ENCODE results near the gene C1orf198. TPM values are rescaled to one million over a fixed set of nuclear protein-coding genes. Genes with fewer than 3 reads are reported as not detected.

C1orf198 gene
- total and polyA plus RNA-seq, 2 of the 8 experiments (the other 6 are each of a cell fraction or from before 2014, with no cell fraction given): 30.6 to 45.0 TPM

GRCh38 chr1:230910755-230911117 is 42.4 kb upstream of the C1orf198 start:
- Histone ChIP-seq H2BK20ac (ENCODE audit: low read length) (no peak overlapping the region), H3K14ac (ENCODE audit: insufficient read length) (no peak overlapping the region), H3K36me3 (ENCODE audit: control insufficient read depth in 2 of 4, insufficient read depth in 4 of 4, low read length in 3 of 4) (no peaks in the 10 kb centered on the region; a peak in 1 of 8 replicates), H3K4me2 (ENCODE audit: insufficient read depth in 1 of 2, low read depth in 2 of 2, low read length in 2 of 2) (no peak overlapping the region), H3K56ac (replicated peaks; ENCODE audit: insufficient read length, low read depth, low read length) (no peak overlapping the region), H3K4ac (replicated peaks; ENCODE audit: insufficient read length, low read depth, low read length) (no peak overlapping the region), H4K5ac (ENCODE audit: insufficient read length, low read depth, low read length) (no peak overlapping the region), H4K91ac (replicated peaks; ENCODE audit: insufficient read length, low read length) (no peak overlapping the region), H3K27ac (ENCODE audit: low read depth, low read length) (no peak overlapping the region), H3K79me2 (ENCODE audit: control insufficient read depth in 1 of 2, insufficient read depth in 2 of 2, low read length in 2 of 2) (no peaks in the 10 kb centered on the region), H4K20me1 (replicated peaks in 1 of 2; ENCODE audit: control insufficient read depth in 1 of 2, insufficient read depth in 2 of 2, low read length in 2 of 2) (peaks cover 0 to 3% of the 10 kb centered on the region in 2 experiments), H3K9ac (replicated peaks in 1 of 4; ENCODE audit: extremely low read depth in 1 of 4, low read depth in 3 of 4, low read length in 3 of 4) (no peak overlapping the region), H2AK5ac (ENCODE audit: low read depth, low read length) (no peak overlapping the region), H4K8ac (ENCODE audit: extremely low read depth, insufficient read depth, low read length) (no peak overlapping the region), H3K79me1 (ENCODE audit: low read depth, low read length) (no peaks in the 10 kb centered on the region), H2BK12ac (ENCODE audit: low read depth, low read length) (no peak overlapping the region), H3K23ac (ENCODE audit: insufficient read length) (no peak overlapping the region), H3K4me3 (ENCODE audit: extremely low read depth in 1 of 4, insufficient read depth in 2 of 4, low read depth in 3 of 4, low read length in 4 of 4) (no peak overlapping the region), H3K4me1 (replicated peaks in 1 of 4; ENCODE audit: control insufficient read depth in 3 of 4, insufficient read depth in 4 of 4, low read length in 3 of 4) (no peaks in the 10 kb centered on the region; a peak in 1 of 7 replicates), H2AFZ (ENCODE audit: low read length) (no peak overlapping the region), H2BK5ac (ENCODE audit: low read depth, low read length) (no peak overlapping the region), H2BK120ac (replicated peaks; ENCODE audit: low read depth, low read length) (no peak overlapping the region), H3K27me3 (replicated peaks in 1 of 4; ENCODE audit: control insufficient read depth in 3 of 4, extremely low read depth in 1 of 4, insufficient read depth in 3 of 4, low read length in 3 of 4) (no peaks in the 10 kb centered on the region), H2BK15ac (ENCODE audit: low read length) (no peak overlapping the region), H3K18ac (ENCODE audit: extremely low read depth, low read length) (no peak overlapping the region), H3K9me3 (ENCODE audit: insufficient read depth in 2 of 2, low read depth in 1 of 2, low read length in 1 of 2) (no peaks in the 10 kb centered on the region), H3K23me2 (ENCODE audit: low read depth, low read length) (no peaks in the 10 kb centered on the region)
- CTCF ChIA-PET (ENCODE audit: partially characterized antibody): no interaction called here
- POLR2A ChIA-PET (ENCODE audit: partially characterized antibody): no interaction called here
- TF ChIP-seq TEAD4 (IDR thresholded peaks at IDR 0.05; ENCODE audit: low read depth, low read length) (no peak), KDM1A (IDR thresholded peaks at IDR 0.05; ENCODE audit: borderline replicate concordance, low read length) (no peak), SAP30 (IDR thresholded peaks at IDR 0.05; ENCODE audit: insufficient read depth, insufficient replicate concordance, low read length) (no peak)
- FAIRE-seq (no peak), DNase-seq (ENCODE audit: low read depth in 1 of 2, low spot score in 2 of 2) (no peak)
